Neural cell (in vitro differentiated cells): ENCODE results near the gene ADSS2.

Experiments used
- EP300 ChIP-seq: fragments of 450-650 bp; conservative IDR thresholded peaks from 2 replicates; pipeline ENCODE4 v1.6.1; 2014; ENCODE audit warnings: antibody characterized with exemption, mild to moderate bottlenecking, moderate library complexity; ENCODE audit not compliant: poor library complexity, severe bottlenecking
- TF ChIP-seq, protein P1 (sequence below): fragments of 450-650 bp; IDR thresholded peaks from 2 replicates; pipeline ENCODE4 v1.5.1; 2014; ENCODE audit warnings: antibody characterized with exemption, mild to moderate bottlenecking, moderate library complexity; ENCODE audit not compliant: poor library complexity, severe bottlenecking

DNA sequence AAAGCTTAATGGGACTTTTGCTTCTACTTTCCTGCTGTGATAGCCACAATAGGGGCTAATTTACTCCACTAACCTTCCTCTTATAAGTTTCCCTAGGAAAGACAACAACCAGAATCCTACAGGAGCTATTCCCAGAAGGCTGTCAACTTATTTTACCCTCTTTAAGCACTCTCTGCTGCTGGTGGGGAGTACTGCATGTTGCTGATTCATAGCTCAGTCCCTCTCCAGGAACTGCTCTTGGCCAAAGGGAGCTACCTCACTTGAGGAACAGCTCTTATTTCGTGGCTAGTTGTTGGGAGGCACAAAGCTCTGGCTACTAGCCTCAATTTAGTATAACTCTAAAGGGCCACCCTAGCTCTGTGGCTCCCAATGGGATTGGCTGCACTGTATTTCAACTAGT is 37.2 kb downstream of the ADSS2 start:
- TF ChIP-seq EP300, result no peak
- TF ChIP-seq, protein P1, sequence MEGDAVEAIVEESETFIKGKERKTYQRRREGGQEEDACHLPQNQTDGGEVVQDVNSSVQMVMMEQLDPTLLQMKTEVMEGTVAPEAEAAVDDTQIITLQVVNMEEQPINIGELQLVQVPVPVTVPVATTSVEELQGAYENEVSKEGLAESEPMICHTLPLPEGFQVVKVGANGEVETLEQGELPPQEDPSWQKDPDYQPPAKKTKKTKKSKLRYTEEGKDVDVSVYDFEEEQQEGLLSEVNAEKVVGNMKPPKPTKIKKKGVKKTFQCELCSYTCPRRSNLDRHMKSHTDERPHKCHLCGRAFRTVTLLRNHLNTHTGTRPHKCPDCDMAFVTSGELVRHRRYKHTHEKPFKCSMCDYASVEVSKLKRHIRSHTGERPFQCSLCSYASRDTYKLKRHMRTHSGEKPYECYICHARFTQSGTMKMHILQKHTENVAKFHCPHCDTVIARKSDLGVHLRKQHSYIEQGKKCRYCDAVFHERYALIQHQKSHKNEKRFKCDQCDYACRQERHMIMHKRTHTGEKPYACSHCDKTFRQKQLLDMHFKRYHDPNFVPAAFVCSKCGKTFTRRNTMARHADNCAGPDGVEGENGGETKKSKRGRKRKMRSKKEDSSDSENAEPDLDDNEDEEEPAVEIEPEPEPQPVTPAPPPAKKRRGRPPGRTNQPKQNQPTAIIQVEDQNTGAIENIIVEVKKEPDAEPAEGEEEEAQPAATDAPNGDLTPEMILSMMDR, result no peak
